Islet of Langerhans (tissue), 1 donor: ENCODE data around the gene TACR3.
"Not testable (repeated sequence)": the region's sequence is repeated elsewhere in the genome, so short reads cannot be mapped to it uniquely, and the experiment has no call there.

Source experiments
- FAIRE-seq: peaks from one replicate; lab custom pipeline; 2011; peaks lifted over from hg19 to GRCh38; lab: Jason Lieb, UNC

TACR3 gene

GRCh38 chr4:103719830-103720207 is at the start of gene TACR3:
Gene TACR3 (minus strand): TSS chr4:103719985. CDS start chr4:103719675, 310 bp downstream.
- FAIRE-seq, result no peak

- no peak for FAIRE-seq
Observed at GRCh38 chr4:103757631-103758030, 37.8 kb upstream of the TACR3 start.

GRCh38 chr4:103756741-103757140 is 37.0 kb upstream of the TACR3 start:
- FAIRE-seq, result no peak

- FAIRE-seq, result no peak
Observed at GRCh38 chr4:103754844-103755243, 35.1 kb upstream of the TACR3 start.

- no peak for FAIRE-seq
Observed at GRCh38 chr4:103753868-103754653, 34.3 kb upstream of the TACR3 start.

- not testable (repeated sequence) for FAIRE-seq
Observed at GRCh38 chr4:103723150-103723549, 3.4 kb upstream of the TACR3 start.

- FAIRE-seq, result no peak
Observed at GRCh38 chr4:103721251-103721650, 1.5 kb upstream of the TACR3 start.

GRCh38 chr4:103720661-103721060 is 876 bp upstream of the TACR3 start:
- no peak for FAIRE-seq

- FAIRE-seq, result no peak
Observed at GRCh38 chr4:103719105-103719829, 518 bp downstream of the TACR3 start.

GRCh38 chr4:103692615-103693014 is 27.2 kb downstream of the TACR3 start:
- no peak for FAIRE-seq

GRCh38 chr4:103673983-103674382 is 45.8 kb downstream of the TACR3 start:
- FAIRE-seq, result no peak

GRCh38 chr4:103666764-103667163 is 53.0 kb downstream of the TACR3 start:
- not testable (repeated sequence) for FAIRE-seq

- no peak for FAIRE-seq
Observed at GRCh38 chr4:103664436-103665075, 55.2 kb downstream of the TACR3 start.

- FAIRE-seq, result no peak
Observed at GRCh38 chr4:103648541-103648940, 71.2 kb downstream of the TACR3 start.

- FAIRE-seq, result no peak
Observed at GRCh38 chr4:103645991-103646390, 73.8 kb downstream of the TACR3 start.

GRCh38 chr4:103634236-103634635 is 85.5 kb downstream of the TACR3 start:
- FAIRE-seq, result no peak

- no peak for FAIRE-seq
Observed at GRCh38 chr4:103626296-103626695, 93.5 kb downstream of the TACR3 start.

GRCh38 chr4:103591841-103592240 is 127.9 kb downstream of the TACR3 start:
- FAIRE-seq, result no peak

- FAIRE-seq, result no peak
Observed at GRCh38 chr4:103567591-103567990, 152.2 kb downstream of the TACR3 start.

- not testable (repeated sequence) for FAIRE-seq
Observed at GRCh38 chr4:103559178-103559577, 160.6 kb downstream of the TACR3 start.
